Measurements from ENCODE around the gene PALM2AKAP2. TPM values are rescaled to one million over a fixed set of nuclear protein-coding genes. Genes with fewer than 3 reads are reported as not detected.

The PALM2AKAP2 gene
- total RNA-seq, 2 donors from 2014 or later = 97.6 to 102 TPM

GRCh38 chr9:109770101-109770500 is 9.9 kb upstream of the PALM2AKAP2 start:
- intact Hi-C loops (cut with DNase I) = loop anchor here (10.0 kb wide), 1 partner anchor 195 kb away; no protein-coding TSS in a partner anchor
- no peak for DNase-seq
- no peak for ATAC-seq

- intact Hi-C loops (cut with DNase I) = loop anchor here (10.0 kb wide), 1 partner anchor 196 kb away; no protein-coding TSS in a partner anchor
- DNase-seq (no peak), ATAC-seq (peak in 1 of 2 donors; percentile 20)
Measured at GRCh38 chr9:109771087-109771486, 8.9 kb upstream of the PALM2AKAP2 start.

- ATAC-seq (peak; percentile 72 to 79), DNase-seq (peak; percentile 49)
- intact Hi-C loops (cut with DNase I) = loop anchor here (10.0 kb wide), 1 partner anchor 197 kb away; no protein-coding TSS in a partner anchor
Measured at GRCh38 chr9:109771796-109772531, 8.0 kb upstream of the PALM2AKAP2 start.

- no peak for DNase-seq
- intact Hi-C loops (cut with DNase I) = loop anchor here (10.0 kb wide), 1 partner anchor 201 kb away; no protein-coding TSS in a partner anchor
Measured at GRCh38 chr9:109775516-109775915, 4.5 kb upstream of the PALM2AKAP2 start.

GRCh38 chr9:109776391-109776790 is 3.6 kb upstream of the PALM2AKAP2 start:
- ATAC-seq (no peak), DNase-seq (no peak)
- intact Hi-C loops (cut with DNase I) = loop anchor here (10.0 kb wide), 1 partner anchor 202 kb away; no protein-coding TSS in a partner anchor

More at GRCh38 chr9:109775516-109775915, 4.5 kb upstream of the PALM2AKAP2 start:
- no peak for ATAC-seq

GRCh38 chr9:109780453-109781033 is 545 bp downstream of the PALM2AKAP2 start:
- ATAC-seq (peak; percentile 32 to 48), DNase-seq (no peak)
- intact Hi-C loops (cut with DNase I) = no loop called here

GRCh38 chr9:109781086-109781485 is 1.1 kb downstream of the PALM2AKAP2 start:
- peak; percentile 3 to 6 for ATAC-seq

GRCh38 chr9:109781541-109782197 is 1.7 kb downstream of the PALM2AKAP2 start:
- no peak for DNase-seq
- intact Hi-C loops (cut with DNase I) = no loop called here

More at GRCh38 chr9:109781086-109781485, 1.1 kb downstream of the PALM2AKAP2 start:
- intact Hi-C loops (cut with DNase I) = no loop called here
- no peak for DNase-seq

GRCh38 chr9:109787735-109788134 is 7.7 kb downstream of the PALM2AKAP2 start:
- no peak for ATAC-seq
- intact Hi-C loops (cut with DNase I) = no loop called here
- DNase-seq = no peak

More at GRCh38 chr9:109781541-109782197, 1.7 kb downstream of the PALM2AKAP2 start:
- ATAC-seq = peak; percentile 41 to 56

- ATAC-seq = peak in 1 of 2 donors; percentile 27
- intact Hi-C loops (cut with DNase I) = no loop called here
Measured at GRCh38 chr9:109789556-109789955, 9.6 kb downstream of the PALM2AKAP2 start.

GRCh38 chr9:109789971-109790370 is 10.0 kb downstream of the PALM2AKAP2 start:
- ATAC-seq (no peak), DNase-seq (no peak)
- intact Hi-C loops (cut with DNase I) = no loop called here

More at GRCh38 chr9:109789556-109789955, 9.6 kb downstream of the PALM2AKAP2 start:
- no peak for DNase-seq

- no peak for DNase-seq
- intact Hi-C loops (cut with DNase I) = no loop called here
- ATAC-seq = no peak
Measured at GRCh38 chr9:109791003-109791677, 11.1 kb downstream of the PALM2AKAP2 start.

GRCh38 chr9:109791747-109792146 is 11.7 kb downstream of the PALM2AKAP2 start:
- ATAC-seq (no peak), DNase-seq (no peak)
- intact Hi-C loops (cut with DNase I) = no loop called here

GRCh38 chr9:109792951-109793546 is 13.1 kb downstream of the PALM2AKAP2 start:
- peak in 1 of 2 donors; percentile 81 for ATAC-seq
- DNase-seq = no peak
- intact Hi-C loops (cut with DNase I) = no loop called here

- intact Hi-C loops (cut with DNase I) = no loop called here
- ATAC-seq = no peak
- no peak for DNase-seq
Measured at GRCh38 chr9:109793921-109794320, 13.9 kb downstream of the PALM2AKAP2 start.

- ATAC-seq (peak; percentile 45 to 89), DNase-seq (no peak)
- intact Hi-C loops (cut with DNase I) = no loop called here
Measured at GRCh38 chr9:109794361-109795012, 14.5 kb downstream of the PALM2AKAP2 start.

- no peak for ATAC-seq
- DNase-seq = no peak
- intact Hi-C loops (cut with DNase I) = no loop called here
Measured at GRCh38 chr9:109795613-109796012, 15.6 kb downstream of the PALM2AKAP2 start.

- ATAC-seq (no peak), DNase-seq (no peak)
- intact Hi-C loops (cut with DNase I) = no loop called here
Measured at GRCh38 chr9:109796078-109796477, 16.1 kb downstream of the PALM2AKAP2 start.

Data from left cardiac atrium (tissue), 4 donors.